ENCODE measurements around the gene EMC6.
A peak's percentile ranks its signal among the peaks of the same experiment; 100 is the strongest.
"Not testable (repeated sequence)": the region's sequence is repeated elsewhere in the genome, so short reads cannot be mapped to it uniquely, and the experiment has no call there.

Gene EMC6

GRCh38 chr17:3695723-3696411 lies 27.3 kb downstream of the EMC6 start, which contains the start of gene P2RX5:
Gene P2RX5, minus strand, starts transcription at chr17:3696155. Its CDS starts 150 bp downstream, at chr17:3696005.
- peaks cover 3% of the 10 kb centered on the region for H3K4me1 ChIP-seq
- peaks cover 10% of the 10 kb centered on the region for H3K79me2 ChIP-seq
- H2AFZ ChIP-seq = peak within 1 kb of the TSS; percentile 89
- no peak for TF ChIP-seq CTCF (IDR thresholded peaks at IDR 0.05)
- peak within 1 kb of the TSS; percentile 15 for H3K9ac ChIP-seq
- H3K27ac ChIP-seq = no peak within 1 kb of the TSS
- H3K4me2 ChIP-seq (ENCODE audit: low read length) = peak within 1 kb of the TSS; percentile 92
- H3K36me3 ChIP-seq (ENCODE audit: control insufficient read depth, insufficient read depth, low read length) = no peaks in the 10 kb centered on the region
- H3K4me3 ChIP-seq (ENCODE audit: low read depth, low read length) = peak within 1 kb of the TSS; percentile 44
- H3K9me3 ChIP-seq (ENCODE audit: control insufficient read depth, low read length) = no peaks in the 10 kb centered on the region
- no peaks in the 10 kb centered on the region for H3K27me3 ChIP-seq (ENCODE audit: control insufficient read depth, insufficient read depth, low read length)

DNA sequence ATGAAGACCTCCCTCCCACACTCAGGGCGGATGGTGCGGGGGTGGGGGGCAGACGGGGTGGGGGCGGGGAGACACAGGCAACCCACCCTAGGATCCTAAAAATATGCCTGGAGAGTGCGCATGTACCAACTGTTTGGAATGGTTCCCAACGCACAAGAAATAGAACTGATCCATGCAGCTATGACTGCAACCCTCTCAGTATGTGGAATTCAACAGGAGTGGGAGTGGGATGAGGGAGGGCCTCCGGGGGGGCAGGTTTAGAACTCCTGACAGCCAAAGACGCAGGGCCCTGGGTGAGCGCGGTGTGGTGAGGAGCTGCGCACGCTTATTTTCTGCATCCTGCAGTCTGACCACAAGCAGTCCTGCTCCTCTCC lies 28.5 kb downstream of the EMC6 start:
- Histone ChIP-seq H3K79me2 (peaks cover 6% of the 10 kb centered on the region), H3K27me3 (ENCODE audit: control insufficient read depth, insufficient read depth, low read length) (no peaks in the 10 kb centered on the region), H3K36me3 (ENCODE audit: control insufficient read depth, insufficient read depth, low read length) (no peaks in the 10 kb centered on the region), H3K4me1 (peaks cover 3% of the 10 kb centered on the region), H3K4me2 (ENCODE audit: low read length) (no peak overlapping the region), H3K9me3 (ENCODE audit: control insufficient read depth, low read length) (no peaks in the 10 kb centered on the region), H3K27ac (no peak overlapping the region), H3K4me3 (ENCODE audit: low read depth, low read length) (no peak overlapping the region), H3K9ac (no peak overlapping the region), H2AFZ (no peak overlapping the region)
- TF ChIP-seq CTCF (IDR thresholded peaks at IDR 0.05) = no peak

DNA sequence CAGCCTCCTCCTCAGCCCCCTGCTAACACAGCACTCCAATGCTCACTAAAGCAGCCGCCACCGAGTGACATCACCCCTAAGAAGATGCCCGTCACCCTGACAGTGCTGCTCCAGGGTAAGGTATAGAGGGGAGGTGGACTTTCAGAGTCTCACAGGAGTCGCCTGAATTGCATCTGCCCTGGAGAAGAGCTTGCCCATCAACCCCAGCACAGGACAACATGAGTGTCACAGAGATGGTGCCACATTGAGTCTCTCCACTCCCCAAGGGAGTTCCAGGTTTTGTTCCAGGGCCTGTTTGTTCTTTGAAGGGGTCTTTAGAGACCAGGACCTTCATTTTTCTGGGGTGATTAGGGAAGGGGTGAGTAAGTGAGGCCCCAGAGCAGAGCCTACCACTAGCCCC lies 29.5 kb downstream of the EMC6 start:
- Histone ChIP-seq H3K36me3 (ENCODE audit: control insufficient read depth, insufficient read depth, low read length) (no peaks in the 10 kb centered on the region), H3K27me3 (ENCODE audit: control insufficient read depth, insufficient read depth, low read length) (no peaks in the 10 kb centered on the region), H2AFZ (no peak overlapping the region), H3K4me1 (peaks cover 3% of the 10 kb centered on the region), H3K9me3 (ENCODE audit: control insufficient read depth, low read length) (no peaks in the 10 kb centered on the region), H3K9ac (no peak overlapping the region), H3K27ac (no peak overlapping the region), H3K79me2 (peaks cover 3% of the 10 kb centered on the region), H3K4me3 (ENCODE audit: low read depth, low read length) (no peak overlapping the region), H3K4me2 (ENCODE audit: low read length) (no peak overlapping the region)
- TF ChIP-seq CTCF (IDR thresholded peaks at IDR 0.05) = no peak

GRCh38 chr17:3699951-3700350 lies 31.3 kb downstream of the EMC6 start:
- Histone ChIP-seq H3K9me3 (ENCODE audit: control insufficient read depth, low read length) (no peaks in the 10 kb centered on the region), H2AFZ (no peak overlapping the region), H3K9ac (no peak overlapping the region), H3K27me3 (ENCODE audit: control insufficient read depth, insufficient read depth, low read length) (no peaks in the 10 kb centered on the region), H3K27ac (no peak overlapping the region), H3K36me3 (ENCODE audit: control insufficient read depth, insufficient read depth, low read length) (no peaks in the 10 kb centered on the region), H3K79me2 (no peaks in the 10 kb centered on the region), H3K4me1 (no peaks in the 10 kb centered on the region), H3K4me2 (ENCODE audit: low read length) (no peak overlapping the region), H3K4me3 (ENCODE audit: low read depth, low read length) (no peak overlapping the region)
- no peak for TF ChIP-seq CTCF (IDR thresholded peaks at IDR 0.05)

DNA sequence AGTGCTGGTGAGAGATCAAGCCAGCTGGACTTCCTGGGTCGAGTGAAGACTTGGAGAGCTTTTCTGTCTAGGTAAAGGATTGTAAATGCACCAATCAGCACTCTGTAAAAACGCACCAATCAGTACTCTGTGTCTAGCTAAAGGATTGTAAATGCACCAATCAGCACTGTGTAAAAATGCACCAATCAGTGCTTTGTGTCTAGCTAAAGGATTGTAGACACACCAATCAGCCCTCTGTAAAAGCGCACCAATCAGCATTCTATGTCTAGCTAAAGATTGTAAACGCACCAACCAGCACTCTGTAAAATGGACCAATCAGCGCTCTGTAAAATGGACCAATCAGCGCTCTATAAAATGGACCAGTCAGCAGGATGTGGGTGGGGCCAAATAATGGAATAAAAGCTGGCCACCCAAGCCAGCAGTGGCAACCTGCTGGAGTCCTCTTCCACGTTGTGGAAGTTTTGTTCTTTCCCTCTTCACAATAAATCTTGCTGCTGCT lies 33.5 kb downstream of the EMC6 start:
- H3K4me2 ChIP-seq (ENCODE audit: low read length); H3K27me3 ChIP-seq (ENCODE audit: control insufficient read depth, insufficient read depth, low read length); H3K9ac ChIP-seq; H3K27ac ChIP-seq; H3K4me3 ChIP-seq (ENCODE audit: low read depth, low read length); H3K36me3 ChIP-seq (ENCODE audit: control insufficient read depth, insufficient read depth, low read length); H3K9me3 ChIP-seq (ENCODE audit: control insufficient read depth, low read length); H3K79me2 ChIP-seq; H2AFZ ChIP-seq; H3K4me1 ChIP-seq: not testable (repeated sequence)

All from parathyroid adenoma (tissue), 2 donors.